ENCODE results near the gene RFTN2.
"Not testable (repeated sequence)": the region's sequence is repeated elsewhere in the genome, so short reads cannot be mapped to it uniquely, and the experiment has no call there.

RFTN2 gene

GRCh38 chr2:197675711-197676188 lies 363 bp upstream of the RFTN2 start:
- DNase-seq (ENCODE audit: extremely low spot score, insufficient read length, low read depth): no peak

GRCh38 chr2:197674591-197674990 lies 796 bp downstream of the RFTN2 start:
- no peak for FAIRE-seq
- no peak for DNase-seq (ENCODE audit: extremely low spot score, insufficient read length, low read depth)

More at GRCh38 chr2:197675711-197676188, 363 bp upstream of the RFTN2 start:
- FAIRE-seq: no peak

- DNase-seq (ENCODE audit: extremely low spot score, insufficient read length, low read depth): no peak
- no peak for FAIRE-seq
These were observed 1.3 kb downstream of the RFTN2 start for GRCh38 chr2:197674060-197674459.

- FAIRE-seq (no peak), DNase-seq (ENCODE audit: extremely low spot score, insufficient read length, low read depth) (no peak)
These were observed 1.8 kb downstream of the RFTN2 start for GRCh38 chr2:197673606-197674005.

GRCh38 chr2:197673106-197673505 lies 2.3 kb downstream of the RFTN2 start:
- FAIRE-seq (no peak), DNase-seq (ENCODE audit: extremely low spot score, insufficient read length, low read depth) (no peak)

- no peak for FAIRE-seq
- no peak for DNase-seq (ENCODE audit: extremely low spot score, insufficient read length, low read depth)
These were observed 3.0 kb downstream of the RFTN2 start for GRCh38 chr2:197672371-197672893.

- FAIRE-seq: no peak
- DNase-seq (ENCODE audit: extremely low spot score, insufficient read length, low read depth): no peak
These were observed 6.3 kb downstream of the RFTN2 start for GRCh38 chr2:197669077-197669476.

GRCh38 chr2:197668296-197668695 lies 7.1 kb downstream of the RFTN2 start:
- FAIRE-seq (no peak), DNase-seq (ENCODE audit: extremely low spot score, insufficient read length, low read depth) (no peak)

- DNase-seq (ENCODE audit: extremely low spot score, insufficient read length, low read depth): no peak
- no peak for FAIRE-seq
These were observed 9.1 kb downstream of the RFTN2 start for GRCh38 chr2:197666277-197666676.

GRCh38 chr2:197661626-197662025 lies 13.8 kb downstream of the RFTN2 start:
- DNase-seq (ENCODE audit: extremely low spot score, insufficient read length, low read depth): no peak
- FAIRE-seq: peak; percentile 42

- no peak for FAIRE-seq
- no peak for DNase-seq (ENCODE audit: extremely low spot score, insufficient read length, low read depth)
These were observed 17.8 kb downstream of the RFTN2 start for GRCh38 chr2:197657562-197657961.

GRCh38 chr2:197647961-197648690 lies 27.3 kb downstream of the RFTN2 start:
- no peak for DNase-seq (ENCODE audit: extremely low spot score, insufficient read length, low read depth)
- FAIRE-seq: peak; percentile 51

GRCh38 chr2:197641666-197642065 lies 33.7 kb downstream of the RFTN2 start:
- FAIRE-seq (no peak), DNase-seq (ENCODE audit: extremely low spot score, insufficient read length, low read depth) (no peak)

GRCh38 chr2:197640571-197641122 lies 34.7 kb downstream of the RFTN2 start:
- FAIRE-seq; DNase-seq (ENCODE audit: extremely low spot score, insufficient read length, low read depth): not testable (repeated sequence)

- FAIRE-seq (no peak), DNase-seq (ENCODE audit: extremely low spot score, insufficient read length, low read depth) (no peak)
These were observed 42.2 kb downstream of the RFTN2 start for GRCh38 chr2:197633109-197633657.

GRCh38 chr2:197628043-197628500 lies 47.3 kb downstream of the RFTN2 start:
- FAIRE-seq (peak; percentile 78), DNase-seq (ENCODE audit: extremely low spot score, insufficient read length, low read depth) (no peak)

- DNase-seq (ENCODE audit: extremely low spot score, insufficient read length, low read depth): no peak
- peak; percentile 31 for FAIRE-seq
These were observed 48.3 kb downstream of the RFTN2 start for GRCh38 chr2:197626965-197627625.

GRCh38 chr2:197620133-197620532 lies 55.3 kb downstream of the RFTN2 start:
- no peak for DNase-seq (ENCODE audit: extremely low spot score, insufficient read length, low read depth)
- FAIRE-seq: no peak

GRCh38 chr2:197615016-197615652 lies 60.3 kb downstream of the RFTN2 start:
- FAIRE-seq (peak; percentile 74), DNase-seq (ENCODE audit: extremely low spot score, insufficient read length, low read depth) (no peak)

- DNase-seq (ENCODE audit: extremely low spot score, insufficient read length, low read depth): no peak
- no peak for FAIRE-seq
These were observed 60.9 kb downstream of the RFTN2 start for GRCh38 chr2:197614532-197614931.
